OCI-LY1 (cell line): ENCODE data around the gene HS1BP3.

Source experiments
- H2AFZ ChIP-seq: fragments of 200-600 bp; sonication (generic), shearing (Covaris generic); 2 replicates; pipeline ENCODE4 v1.6.0; 2014; ENCODE audit warnings: antibody characterized with exemption, mild to moderate bottlenecking, low read length
- H3F3A ChIP-seq: fragments of 200-600 bp; sonication (generic), shearing (Covaris generic); 2 replicates; pipeline ENCODE4 v1.6.0; 2014; ENCODE audit warnings: mild to moderate bottlenecking, antibody characterized with exemption, low read length, moderate library complexity; ENCODE audit not compliant: insufficient read depth
- H3K27ac ChIP-seq: fragments of 200-600 bp; sonication (generic); 2 replicates; pipeline ENCODE4 v1.5.1; 2014; ENCODE audit warnings: low read length, mixed run types, mild to moderate bottlenecking, low read depth; ENCODE audit not compliant: poor library complexity, severe bottlenecking
- H3K27me3 ChIP-seq: fragments of 200-600 bp; sonication (generic); 2 replicates; pipeline ENCODE4 v1.6.0; 2014; ENCODE audit warnings: antibody characterized with exemption, mild to moderate bottlenecking, low read length, moderate library complexity; ENCODE audit not compliant: insufficient read depth
- H3K36me3 ChIP-seq: fragments of 200-600 bp; sonication (generic); 2 replicates; pipeline ENCODE4 v1.6.1; 2014; ENCODE audit warnings: mild to moderate bottlenecking, antibody characterized with exemption, low read length, moderate library complexity, mixed read lengths; ENCODE audit not compliant: insufficient read depth
- H3K4me1 ChIP-seq: fragments of 200-600 bp; sonication (generic); 2 replicates; pipeline ENCODE4 v1.5.1; 2014; ENCODE audit warnings: mild to moderate bottlenecking, low read length, moderate library complexity; ENCODE audit not compliant: insufficient read depth, severe bottlenecking
- H3K4me2 ChIP-seq: fragments of 200-600 bp; sonication (generic), shearing (Covaris generic); 2 replicates; pipeline ENCODE4 v1.6.1; 2014; ENCODE audit warnings: low read length
- H3K4me3 ChIP-seq: fragments of 200-600 bp; sonication (generic); 2 replicates; pipeline ENCODE4 v1.5.1; 2014; ENCODE audit warnings: low read length, low read depth, mild to moderate bottlenecking, mixed read lengths; ENCODE audit not compliant: poor library complexity, severe bottlenecking
- H3K79me2 ChIP-seq: fragments of 200-600 bp; shearing (Covaris generic); 2 replicates; pipeline ENCODE4 v1.6.1; 2016; ENCODE audit warnings: mixed run types, low read length, mixed read lengths; ENCODE audit not compliant: insufficient read depth
- H3K9ac ChIP-seq: fragments of 200-600 bp; sonication (generic), shearing (Covaris generic); 2 replicates; pipeline ENCODE4 v1.6.1; 2014; ENCODE audit warnings: mild to moderate bottlenecking, low read length, mixed read lengths
- H3K9me2 ChIP-seq: fragments of 200-600 bp; sonication (generic), shearing (Covaris generic); 2 replicates; pipeline ENCODE4 v1.6.1; 2014; ENCODE audit warnings: low read depth, mild to moderate bottlenecking, low read length, mixed read lengths
- H3K9me3 ChIP-seq: fragments of 200-600 bp; shearing (Covaris generic); 2 replicates; pipeline ENCODE4 v1.6.1; 2014; ENCODE audit warnings: low read length, mixed read lengths
- H4K20me1 ChIP-seq: fragments of 200-600 bp; sonication (generic), shearing (Covaris generic); 2 replicates; pipeline ENCODE4 v1.6.0; 2016; ENCODE audit warnings: mild to moderate bottlenecking, low read length; ENCODE audit not compliant: insufficient read depth
- CTCF ChIP-seq: fragments of 200-600 bp; sonication (generic), shearing (Covaris generic); IDR thresholded peaks from 2 replicates; pipeline ENCODE4 v1.5.1; 2017; ENCODE audit warnings: mild to moderate bottlenecking, antibody characterized with exemption, low read length, moderate library complexity, mixed read lengths
- EZH2 ChIP-seq: fragments of 200-600 bp; sonication (generic), shearing (Covaris generic); IDR thresholded peaks from 2 replicates; pipeline ENCODE4 v1.8.0; 2017; ENCODE audit warnings: borderline replicate concordance, mixed run types, mild to moderate bottlenecking, antibody characterized with exemption, low read length, moderate library complexity, mixed read lengths

Gene HS1BP3

DNA sequence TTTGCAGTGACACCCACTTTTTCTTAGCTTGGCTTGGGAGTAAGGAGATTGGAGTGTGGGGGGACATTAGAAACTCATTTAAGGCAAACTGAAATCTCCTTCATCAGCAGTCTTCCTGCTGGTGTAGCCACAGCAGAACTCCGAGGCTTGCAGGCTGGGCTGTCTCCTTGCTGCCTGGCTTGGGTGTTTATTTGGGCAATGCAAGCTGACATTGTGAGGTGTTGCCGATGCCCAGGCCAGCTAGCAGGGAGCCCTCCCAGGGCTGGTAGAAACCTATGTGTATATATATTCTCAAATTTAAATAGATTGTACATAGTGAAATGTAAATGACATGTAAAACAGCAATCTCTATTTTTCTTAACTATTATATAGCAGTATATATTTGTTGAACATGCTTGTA, 27.9 kb upstream of the HS1BP3 start:
- no peaks in the 10 kb centered on the region for H4K20me1 ChIP-seq
- H3K79me2 ChIP-seq = no peaks in the 10 kb centered on the region
- H2AFZ ChIP-seq = no peak overlapping the region
- no peaks in the 10 kb centered on the region for H3K9me2 ChIP-seq
- H3K36me3 ChIP-seq = 0 out of 2 replicates have a peak, but pooled peaks cover 4% of the 10 kb centered on the region
- no peaks in the 10 kb centered on the region for H3F3A ChIP-seq
- no peak overlapping the region for H3K4me2 ChIP-seq
- H3K4me3 ChIP-seq = no peak overlapping the region
- TF ChIP-seq CTCF (no peak), EZH2 (no peak)
- no peaks in the 10 kb centered on the region for H3K9me3 ChIP-seq
- no peak overlapping the region for H3K27ac ChIP-seq
- no peaks in the 10 kb centered on the region for H3K27me3 ChIP-seq
- no peak overlapping the region for H3K9ac ChIP-seq
- peaks cover 33% of the 10 kb centered on the region for H3K4me1 ChIP-seq

DNA sequence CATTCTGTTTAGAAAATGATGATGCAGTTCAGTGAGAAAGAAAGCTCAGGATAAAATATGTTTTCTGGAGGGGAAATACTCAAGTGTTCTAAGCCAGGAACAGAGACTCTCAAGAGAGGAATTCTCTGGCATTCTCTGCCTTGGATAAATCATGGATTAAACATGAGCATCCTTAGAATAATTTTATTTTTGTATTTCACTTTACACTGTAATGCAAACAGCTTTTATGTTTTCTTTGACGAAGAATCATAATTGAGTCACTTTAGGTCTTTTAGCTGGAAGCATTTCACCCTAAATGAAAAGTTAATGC, 27.1 kb upstream of the HS1BP3 start:
- no peaks in the 10 kb centered on the region for H3K79me2 ChIP-seq
- H3F3A ChIP-seq = no peaks in the 10 kb centered on the region
- H3K4me1 ChIP-seq = peaks cover 33% of the 10 kb centered on the region
- no peak overlapping the region for H2AFZ ChIP-seq
- H3K27me3 ChIP-seq = no peaks in the 10 kb centered on the region
- H3K9me3 ChIP-seq = no peaks in the 10 kb centered on the region
- TF ChIP-seq EZH2 = no peak
- no peak for TF ChIP-seq CTCF
- 0 out of 2 replicates have a peak, but pooled peaks cover 2% of the 10 kb centered on the region for H3K36me3 ChIP-seq
- H4K20me1 ChIP-seq = no peaks in the 10 kb centered on the region
- H3K4me2 ChIP-seq = peak overlapping the region; percentile 45; the same call in 1 of the 2 replicates
- peak overlapping the region; percentile 80 for H3K27ac ChIP-seq
- H3K9me2 ChIP-seq = no peaks in the 10 kb centered on the region
- H3K9ac ChIP-seq = peak overlapping the region; percentile 2; the same call in 1 of the 2 replicates
- no peak overlapping the region for H3K4me3 ChIP-seq

GRCh38 chr2:20677301-20678085, 26.6 kb upstream of the HS1BP3 start:
- no peaks in the 10 kb centered on the region for H3K9me2 ChIP-seq
- H3K27ac ChIP-seq = peak overlapping the region; percentile 80
- no peaks in the 10 kb centered on the region for H3F3A ChIP-seq
- H3K4me2 ChIP-seq = peak overlapping the region; percentile 45
- TF ChIP-seq CTCF (peak; percentile 77; the same call in 1 of the 2 replicates), EZH2 (no peak)
- H2AFZ ChIP-seq = no peak overlapping the region
- H3K9me3 ChIP-seq = no peaks in the 10 kb centered on the region
- no peaks in the 10 kb centered on the region for H4K20me1 ChIP-seq
- H3K9ac ChIP-seq = peak overlapping the region; percentile 38; the same call in 1 of the 2 replicates
- H3K27me3 ChIP-seq = no peaks in the 10 kb centered on the region
- H3K79me2 ChIP-seq = no peaks in the 10 kb centered on the region
- peak overlapping the region; percentile 14 for H3K4me3 ChIP-seq
- H3K4me1 ChIP-seq = peaks cover 34% of the 10 kb centered on the region
- no peaks in the 10 kb centered on the region for H3K36me3 ChIP-seq
